CD4-positive, alpha-beta T cell treated with Interleukin-4 for 4 hours (primary cell): ENCODE results near the gene TUBA1C.
"Not testable (repeated sequence)": the region's sequence is repeated elsewhere in the genome, so short reads cannot be mapped to it uniquely, and the experiment has no call there.

Source experiments
- DNase-seq: peaks from one replicate; pipeline ENCODE4 v3.0.0-alpha.2; 2020

The TUBA1C gene

GRCh38 chr12:49255857-49256637 is 8.8 kb upstream of the TUBA1C start:
- DNase-seq = no peak

DNA sequence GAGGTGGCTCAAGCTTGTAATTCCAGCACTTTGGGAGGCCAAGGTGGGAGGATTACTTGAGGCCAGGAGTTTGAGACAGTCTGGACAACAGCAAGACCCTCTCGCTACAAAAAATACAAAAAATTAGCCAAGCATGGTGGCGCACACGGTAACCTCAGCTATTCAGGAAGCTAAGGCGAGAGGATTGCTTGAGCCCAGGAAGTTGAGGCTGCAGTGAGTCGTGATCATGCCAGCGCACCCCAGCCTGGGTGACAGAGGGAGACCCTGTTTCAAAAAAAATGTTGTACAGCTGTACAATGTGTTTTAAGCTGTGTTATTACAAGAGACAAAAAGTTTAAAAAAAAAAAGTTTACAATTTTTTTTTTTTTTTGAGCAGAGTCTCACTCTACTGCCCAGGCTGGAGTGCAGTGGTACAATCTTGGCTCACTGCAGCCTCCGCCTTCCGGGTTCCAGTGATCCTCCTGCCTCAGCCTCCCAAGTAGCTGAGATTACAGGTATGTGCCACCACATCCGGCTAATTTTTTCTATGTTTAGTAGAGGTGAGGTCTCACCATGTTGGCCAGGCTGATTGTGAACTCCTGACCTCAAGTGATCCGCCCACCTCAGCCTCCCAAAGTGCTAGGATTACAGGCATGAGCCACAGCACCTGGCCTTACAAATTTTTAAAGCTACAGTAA is 7.2 kb upstream of the TUBA1C start:
- not testable (repeated sequence) for DNase-seq

DNA sequence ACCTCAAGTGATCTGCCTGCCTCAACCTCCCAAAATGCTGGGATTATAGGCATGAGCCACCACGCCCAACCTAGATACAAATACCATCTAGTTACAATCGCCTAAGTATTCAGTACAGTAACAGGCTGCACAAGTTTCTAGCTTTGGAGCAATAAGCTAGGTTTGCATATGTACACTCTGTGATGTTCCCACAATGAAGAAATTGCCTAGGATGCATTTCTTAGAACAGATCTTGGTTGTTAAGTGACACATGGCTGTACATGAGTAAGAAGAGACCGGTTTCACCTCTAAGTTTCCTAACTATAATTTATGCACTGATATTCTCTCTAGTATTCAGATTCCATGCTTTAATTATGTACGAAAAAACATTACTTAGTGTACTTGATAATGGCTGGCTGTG is 5.4 kb upstream of the TUBA1C start:
- no peak for DNase-seq

DNA sequence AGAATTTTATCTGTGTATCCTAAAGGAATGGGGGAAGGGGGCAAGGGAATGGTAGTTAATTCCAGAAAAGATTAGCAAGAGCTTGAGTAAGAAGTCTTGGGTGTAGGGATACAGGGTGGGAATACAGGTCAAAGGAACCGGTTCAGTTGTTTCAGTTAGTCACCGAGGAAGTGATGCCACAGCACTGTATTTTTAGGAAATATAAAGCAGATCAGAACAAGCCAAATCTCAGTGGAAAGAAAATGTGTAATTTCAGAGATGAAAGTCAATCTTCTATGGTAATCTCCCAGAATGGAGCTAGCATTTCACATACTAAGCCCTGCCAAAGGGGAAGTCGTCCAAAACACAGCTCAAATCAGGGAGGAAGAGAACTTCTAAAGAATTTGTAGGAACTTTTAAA is 4.7 kb upstream of the TUBA1C start:
- no peak for DNase-seq

GRCh38 chr12:49260571-49261363 is 4.1 kb upstream of the TUBA1C start:
- no peak for DNase-seq

DNA sequence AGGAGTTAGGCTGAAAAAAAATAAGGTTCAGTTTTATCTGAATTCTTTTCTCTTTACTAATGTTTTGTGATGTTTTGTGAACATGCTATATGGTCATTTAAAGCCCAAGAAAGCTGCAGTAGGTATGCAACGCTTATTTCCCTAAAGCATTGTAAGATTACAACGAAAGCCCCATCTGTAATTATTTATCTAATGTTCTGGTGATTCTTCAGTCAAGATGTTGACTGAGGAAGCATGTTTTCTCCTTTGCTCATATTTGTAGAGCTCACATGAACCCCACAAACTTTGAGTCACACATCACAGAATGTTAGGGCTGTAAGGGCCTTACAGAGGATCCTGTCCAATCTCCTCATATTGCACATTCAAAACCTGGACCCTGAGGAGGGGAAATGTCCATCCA is 3.2 kb upstream of the TUBA1C start:
- DNase-seq = no peak

- no peak for DNase-seq
Observed at GRCh38 chr12:49263400-49263763, 1.5 kb upstream of the TUBA1C start.

GRCh38 chr12:49264466-49264872 is 413 bp upstream of the TUBA1C start:
- DNase-seq = no peak

GRCh38 chr12:49269191-49269590 is 4.3 kb downstream of the TUBA1C start:
- DNase-seq = not testable (repeated sequence)

- DNase-seq = no peak
Observed at GRCh38 chr12:49272790-49273725, 8.2 kb downstream of the TUBA1C start.

GRCh38 chr12:49273726-49274395 is 9.0 kb downstream of the TUBA1C start:
- DNase-seq = no peak

- no peak for DNase-seq
Observed at GRCh38 chr12:49274396-49275069, 9.7 kb downstream of the TUBA1C start.

DNA sequence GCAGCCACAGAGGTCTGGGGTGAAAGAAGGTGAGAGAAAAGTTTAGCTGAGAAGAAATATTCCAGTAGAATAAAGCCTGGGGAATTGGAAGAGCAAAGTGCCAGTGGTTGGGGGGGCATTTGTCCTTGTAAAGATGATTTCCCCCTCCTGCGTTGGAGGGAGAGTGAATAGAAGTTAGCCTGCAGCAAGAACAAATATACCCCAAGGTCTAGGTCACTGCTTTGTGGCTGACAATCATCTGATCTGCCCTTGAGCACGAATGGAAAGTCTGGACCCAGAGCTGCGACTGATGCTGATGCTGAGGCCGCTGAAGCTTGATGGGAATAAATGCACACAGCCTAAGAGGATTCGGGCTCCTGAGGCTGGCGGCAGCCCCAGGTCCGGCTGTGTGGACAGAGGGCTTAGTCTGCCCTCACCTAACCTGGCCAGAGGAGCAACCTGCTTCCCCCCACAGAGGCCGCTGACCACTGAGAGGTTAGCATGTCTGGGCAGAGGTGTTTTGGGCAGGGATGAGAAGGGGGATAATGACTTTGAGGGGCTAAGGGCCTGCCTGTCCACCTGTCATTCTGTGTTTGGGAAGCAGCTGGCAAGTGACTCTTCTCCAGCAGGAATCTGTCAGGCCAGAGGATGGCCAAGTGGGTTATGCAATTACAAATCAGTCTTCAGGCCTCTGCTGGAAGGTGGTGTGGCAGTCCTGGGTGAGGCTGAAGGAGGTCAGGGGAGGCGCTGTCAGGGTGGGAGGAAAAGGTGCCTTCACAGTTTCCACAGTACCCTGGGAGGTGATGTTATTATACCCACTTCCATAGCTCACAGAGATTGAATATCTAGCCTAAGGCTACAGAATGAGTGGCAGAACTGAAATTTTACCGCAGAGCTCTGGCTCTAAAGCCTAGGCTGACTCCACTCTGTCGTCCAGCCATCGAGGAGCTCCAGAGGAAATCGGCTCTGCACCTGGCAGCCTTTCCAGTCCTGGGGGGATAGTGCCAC is 11.7 kb downstream of the TUBA1C start:
- no peak for DNase-seq

DNA sequence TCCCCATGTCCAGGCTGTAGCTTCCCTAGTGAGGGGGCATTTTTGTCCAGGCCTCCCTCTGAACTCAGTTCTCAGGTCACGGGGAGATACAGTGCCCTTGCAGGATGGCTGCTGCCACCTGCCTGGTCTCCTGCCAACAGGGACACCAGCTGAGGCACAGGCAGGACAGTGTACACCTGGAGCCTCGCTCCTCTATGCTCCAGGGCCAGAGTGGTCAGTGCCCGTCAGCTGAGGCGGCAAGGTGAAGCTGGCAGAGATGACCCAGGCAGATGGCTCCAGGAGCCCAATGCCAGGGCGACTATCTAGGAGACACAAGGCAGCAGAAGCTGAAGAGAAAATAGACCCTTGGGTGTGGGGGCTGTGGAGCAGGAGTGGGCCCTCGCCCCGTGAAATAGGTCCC is 12.6 kb downstream of the TUBA1C start:
- no peak for DNase-seq

GRCh38 chr12:49279706-49280159 is 14.9 kb downstream of the TUBA1C start:
- DNase-seq = no peak

DNA sequence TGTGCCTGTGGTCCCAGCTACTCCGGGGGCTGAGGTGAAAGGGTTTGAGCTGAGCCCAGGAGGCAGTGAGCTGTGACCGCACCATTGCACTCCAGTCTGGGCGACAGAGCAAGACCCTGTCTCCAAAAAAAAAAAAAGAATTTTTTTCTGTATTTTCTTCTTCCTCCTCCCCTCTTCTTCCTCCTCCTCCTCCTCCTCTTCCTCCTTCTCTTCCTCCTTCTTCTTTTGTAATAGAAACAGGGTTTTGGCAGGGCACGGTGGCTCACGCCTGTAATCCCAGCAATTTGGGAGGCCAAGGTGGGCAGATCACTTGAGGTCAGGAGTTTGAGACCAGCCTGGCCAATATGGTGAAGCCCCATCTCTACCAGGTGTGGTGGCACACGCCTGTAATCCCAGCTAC is 15.7 kb downstream of the TUBA1C start:
- not testable (repeated sequence) for DNase-seq

GRCh38 chr12:49282302-49282701 is 17.4 kb downstream of the TUBA1C start:
- DNase-seq = no peak

- not testable (repeated sequence) for DNase-seq
Observed at GRCh38 chr12:49282740-49283375, 18.0 kb downstream of the TUBA1C start.
